ENCODE data around the gene TNFAIP2. TPM values are rescaled to one million over a fixed set of nuclear protein-coding genes. Genes with fewer than 3 reads are reported as not detected.

TNFAIP2 gene
- total and polyA plus RNA-seq, 2 of the 4 experiments (the other 2 are of a cell fraction) = 6.3 to 9.6 TPM

GRCh38 chr14:103094406-103095209 lies 28.7 kb upstream of the TNFAIP2 start, which contains the start of gene EXOC3L4 (continued):
- no peak for TF ChIP-seq POLR2A (IDR thresholded peaks at IDR 0.05; ENCODE audit: low read depth, low read length)
- TF ChIP-seq RFX5 (IDR thresholded peaks at IDR 0.05; ENCODE audit: low read depth, low read length) = no peak

GRCh38 chr14:103095210-103095778 lies 28.0 kb upstream of the TNFAIP2 start:
- Histone ChIP-seq H3K27ac (ENCODE audit: insufficient read depth, low read length) (no peak overlapping the region), H3K79me1 (ENCODE audit: low read depth in 1 of 2, low read length in 2 of 2) (no peaks in the 10 kb centered on the region), H2AFZ (replicated peaks; ENCODE audit: low read length, poor library complexity) (peak overlapping the region; percentile 18), H3K4ac (ENCODE audit: low read depth, low read length) (no peak overlapping the region), H2BK120ac (ENCODE audit: low read depth, low read length) (no peak overlapping the region), H4K20me1 (ENCODE audit: insufficient read depth, low read length) (no peaks in the 10 kb centered on the region; the same call in 1 of the 2 replicates), H3K4me2 (ENCODE audit: low read depth, low read length) (no peak overlapping the region), H3K9ac (ENCODE audit: low read depth, low read length) (no peak overlapping the region), H3K9me1 (ENCODE audit: insufficient read depth, low read length) (no peaks in the 10 kb centered on the region), H3K4me3 (ENCODE audit: insufficient read depth, low read depth, low read length) (no peak overlapping the region), H2AK5ac (ENCODE audit: low read depth, low read length) (no peak overlapping the region), H3K56ac (ENCODE audit: extremely low read depth, insufficient read depth, low read length) (no peak overlapping the region), H4K5ac (ENCODE audit: low read depth, low read length) (no peak overlapping the region), H2BK5ac (ENCODE audit: low read depth, low read length, poor library complexity, severe bottlenecking) (no peak overlapping the region), H2BK15ac (ENCODE audit: low read depth, low read length) (no peak overlapping the region), H3K9me3 (ENCODE audit: control insufficient read depth, insufficient read depth, low read length) (no peaks in the 10 kb centered on the region; the same call in 1 of the 2 replicates), H4K91ac (ENCODE audit: insufficient read depth, low read depth, low read length) (no peak overlapping the region), H2AK9ac (replicated peaks; ENCODE audit: low read depth, low read length, poor library complexity) (no peak overlapping the region), H3K18ac (ENCODE audit: low read depth, low read length) (no peak overlapping the region), H3K23ac (ENCODE audit: low read depth, low read length) (no peak overlapping the region), H3K4me1 (ENCODE audit: control insufficient read depth, insufficient read depth, low read length) (peaks cover 11% of the 10 kb centered on the region), H4K8ac (ENCODE audit: low read depth in 2 of 2, low read length in 2 of 2) (no peak overlapping the region; a peak in 1 of 4 replicates), H3K36me3 (ENCODE audit: control insufficient read depth, insufficient read depth, low read length) (no peaks in the 10 kb centered on the region), H3K27me3 (ENCODE audit: control insufficient read depth, insufficient read depth, low read length) (peaks cover 35% of the 10 kb centered on the region), H3K14ac (replicated peaks; ENCODE audit: low read depth, low read length) (no peak overlapping the region), H2BK20ac (ENCODE audit: low read depth, low read length) (no peak overlapping the region)
- intact Hi-C loops (cut with micrococcal nuclease) = no loop called here
- ChIA-PET POLR2A (ENCODE audit: unreplicated experiment) (no interaction called here), CTCF (interaction anchor here (1.1 to 1.8 kb wide), 2 partner anchors 9 to 89 kb away, joined by 3 to 8 read pairs; no protein-coding TSS in a partner anchor)
- DNase-seq (no peak), ATAC-seq (ENCODE audit: low read depth) (no peak)
- in situ Hi-C loops (cut with MboI; ENCODE audit: low sequenced_read_pairs) = no loop called here
- BruUV-seq (replicated peaks) = no TSS peak
- WGBS, 2 experiments (ENCODE audit: extremely low coverage in 2 of 2, insufficient read length in 1 of 2) = 85% methylated on average over 6 of the region's 11 CpGs; no CpG with 5 or more reads in 1 of the 2 experiments
- dilution Hi-C loops (cut with HindIII; ENCODE audit: low sequenced_read_pairs, unreplicated experiment) = no loop called here
- no peak for TF ChIP-seq SMC3 (IDR thresholded peaks at IDR 0.05; ENCODE audit: low read depth, low read length)
- TF ChIP-seq MAFK (IDR thresholded peaks at IDR 0.05; ENCODE audit: low read depth, low read length) = no peak
- TF ChIP-seq USF2 (IDR thresholded peaks at IDR 0.05; ENCODE audit: low read depth, low read length) = no peak
- no peak for TF ChIP-seq RCOR1 (IDR thresholded peaks at IDR 0.05; ENCODE audit: insufficient replicate concordance, low read length)
- no peak for TF ChIP-seq CHD1 (IDR thresholded peaks at IDR 0.05; ENCODE audit: low read depth, low read length)
- TF ChIP-seq ELK1 (IDR thresholded peaks at IDR 0.05; ENCODE audit: borderline replicate concordance, low read depth, low read length) = no peak
- TF ChIP-seq CEBPB (IDR thresholded peaks at IDR 0.05; ENCODE audit: low read depth, low read length) = no peak
- TF ChIP-seq CTCF (conservative IDR thresholded peaks at IDR 0.05; ENCODE audit: low read depth, low read length) = no peak
- TF ChIP-seq POLR2A (IDR thresholded peaks at IDR 0.05; ENCODE audit: low read depth, low read length) = no peak
- TF ChIP-seq NFE2L2 (IDR thresholded peaks at IDR 0.05; ENCODE audit: low read depth, low read length) = no peak

Measured in IMR-90 (cell line).